Activated naive CD8-positive, alpha-beta T cell treated with anti-CD3 and anti-CD28 coated beads, Interleukin-2, amount 50 U/mL, for 16 hours (primary cell): Measurements from ENCODE around the gene FEM1A.
"Not testable (repeated sequence)": the region's sequence is repeated elsewhere in the genome, so short reads cannot be mapped to it uniquely, and the experiment has no call there.

Experiments
- DNase-seq: peaks from one replicate; pipeline ENCODE4 v3.0.0-alpha.2; 2020; ENCODE audit warnings: low read depth, low spot score

FEM1A gene

GRCh38 chr19:4791183-4792018 is at the start of gene FEM1A:
Gene FEM1A, plus strand, starts transcription at chr19:4791734. Its CDS starts 121 bp downstream, at chr19:4791855.
- DNase-seq, result peak; percentile 96

DNA sequence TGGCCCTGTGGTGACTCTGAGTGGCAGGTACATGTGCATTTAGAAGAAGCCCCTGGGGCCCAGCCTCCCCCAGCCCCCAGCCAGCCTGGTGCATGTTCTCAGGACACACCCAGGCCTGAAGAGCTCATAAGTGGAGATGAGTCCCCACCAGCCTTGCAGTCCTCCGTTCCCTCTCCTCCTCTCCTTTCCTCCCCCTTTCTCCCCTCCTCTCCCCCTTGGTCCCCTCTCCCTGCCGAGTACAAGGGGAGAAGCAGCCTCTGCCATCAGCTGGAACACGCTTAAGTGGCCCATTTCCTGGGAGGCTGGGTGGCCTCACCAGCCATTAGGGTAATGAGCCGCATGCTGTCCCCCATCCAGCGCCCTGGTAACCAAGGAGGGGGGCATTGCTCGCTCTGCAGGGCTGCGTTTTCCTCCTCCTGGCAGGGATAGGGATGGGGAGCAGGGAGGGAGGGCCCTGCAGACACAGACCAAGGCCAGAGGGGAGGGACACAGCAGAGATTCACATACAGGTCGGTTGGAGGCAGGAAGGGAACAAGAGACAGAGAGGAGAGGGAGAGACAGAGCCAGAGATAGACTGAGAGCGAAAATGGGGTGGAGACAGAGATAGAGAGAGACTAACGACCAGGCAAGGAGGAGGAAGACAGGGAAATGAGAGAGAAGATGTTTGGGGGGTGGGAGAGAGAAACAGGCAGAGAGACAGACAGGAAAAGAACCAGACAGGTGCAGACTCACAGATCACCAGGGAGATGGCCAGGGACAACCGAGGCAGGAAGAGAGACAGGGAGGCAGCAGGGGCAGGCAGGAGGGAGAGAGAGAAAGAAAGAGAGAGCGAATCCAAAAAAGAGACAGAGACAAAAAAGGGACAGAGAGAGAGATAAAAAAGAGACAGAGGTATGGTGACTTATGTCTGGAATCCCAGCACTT is 48.5 kb upstream of the FEM1A start:
- DNase-seq, result no peak

GRCh38 chr19:4744451-4745174 is 46.9 kb upstream of the FEM1A start:
- no peak for DNase-seq

GRCh38 chr19:4745175-4745574 is 46.4 kb upstream of the FEM1A start:
- not testable (repeated sequence) for DNase-seq

DNA sequence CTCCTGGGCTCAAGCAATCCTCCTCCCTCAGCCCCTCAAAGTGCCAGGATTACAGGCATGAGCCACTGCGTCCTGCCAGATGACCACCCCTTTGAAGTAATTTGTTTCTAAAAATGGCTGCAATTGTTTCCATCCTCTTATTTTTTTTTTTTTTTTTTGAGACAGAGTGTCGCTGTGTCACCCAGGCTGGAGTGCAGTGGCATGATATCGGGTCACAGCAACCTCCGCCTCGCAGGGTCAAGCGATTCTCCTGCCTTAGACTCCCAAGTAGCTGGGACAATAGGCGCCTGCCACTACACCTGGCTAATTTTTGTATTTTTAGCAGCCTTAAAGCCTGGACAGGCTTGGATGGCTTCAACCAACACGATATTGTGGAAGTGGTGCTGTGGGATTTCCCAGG is 45.5 kb upstream of the FEM1A start:
- DNase-seq, result no peak

- no peak for DNase-seq
Observed at GRCh38 chr19:4748185-4748584, 43.3 kb upstream of the FEM1A start.

DNA sequence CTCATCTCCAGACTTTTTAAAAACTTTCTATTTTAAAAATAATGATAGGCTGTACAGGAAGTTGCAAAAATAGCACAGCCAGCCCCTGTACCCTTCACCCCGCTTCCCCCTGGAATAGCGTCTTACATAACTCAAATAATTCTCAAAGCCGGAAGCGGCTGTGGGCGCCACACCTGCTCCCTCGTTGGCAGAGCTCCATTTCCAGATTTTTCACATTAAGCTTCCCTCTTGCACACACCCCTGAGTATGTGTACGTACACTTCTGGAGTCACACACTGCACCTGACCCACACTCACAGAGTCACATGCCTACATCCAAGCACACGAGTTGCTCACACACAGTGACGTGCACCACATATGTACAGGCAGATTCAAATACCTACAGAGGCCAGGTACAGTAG is 42.9 kb upstream of the FEM1A start:
- DNase-seq, result no peak

- no peak for DNase-seq
Observed at GRCh38 chr19:4749870-4750590, 41.5 kb upstream of the FEM1A start.

GRCh38 chr19:4754248-4754647 is 37.3 kb upstream of the FEM1A start:
- DNase-seq, result no peak

- DNase-seq, result no peak
Observed at GRCh38 chr19:4755459-4755858, 36.1 kb upstream of the FEM1A start.

DNA sequence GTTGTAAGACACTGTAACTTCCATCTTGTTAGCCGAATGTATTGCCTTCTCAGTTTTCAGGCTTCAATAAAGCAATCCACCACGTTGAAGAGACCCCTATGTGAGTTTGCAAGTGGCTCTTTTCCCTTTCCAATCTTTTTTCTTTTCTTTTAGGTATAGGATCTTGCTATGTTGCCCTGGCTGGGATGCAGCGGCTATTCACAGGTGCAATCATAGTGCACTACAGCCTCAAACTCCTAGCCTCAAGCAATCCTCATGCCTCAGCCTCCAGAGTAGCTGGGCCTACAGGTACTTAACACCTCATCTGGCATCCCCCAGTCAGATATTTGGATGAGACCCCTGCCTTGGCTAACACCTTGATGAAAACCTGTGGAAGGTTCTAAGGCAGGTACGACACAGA is 33.5 kb upstream of the FEM1A start:
- no peak for DNase-seq

DNA sequence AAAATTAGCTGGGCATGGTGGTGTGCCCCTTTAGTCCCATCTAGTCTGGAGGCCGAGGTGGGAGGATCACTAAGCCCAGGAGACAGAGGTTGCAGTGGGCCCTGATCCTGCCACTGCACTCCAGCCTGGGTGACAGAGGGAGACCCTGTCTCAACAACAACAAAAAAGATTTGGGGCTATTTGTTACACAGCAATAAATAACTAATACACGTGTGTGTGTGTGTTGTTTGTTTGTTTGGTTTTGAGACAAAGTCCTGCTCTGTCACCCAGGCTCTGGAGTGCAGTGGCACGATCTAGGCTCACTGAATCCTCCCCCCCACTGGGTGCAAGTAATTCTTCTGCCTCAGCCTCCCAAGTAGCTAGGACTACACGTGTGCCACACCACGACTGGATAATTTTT is 32.9 kb upstream of the FEM1A start:
- DNase-seq, result no peak

- peak; percentile 27 for DNase-seq
Observed at GRCh38 chr19:4759388-4760284, 31.9 kb upstream of the FEM1A start.

DNA sequence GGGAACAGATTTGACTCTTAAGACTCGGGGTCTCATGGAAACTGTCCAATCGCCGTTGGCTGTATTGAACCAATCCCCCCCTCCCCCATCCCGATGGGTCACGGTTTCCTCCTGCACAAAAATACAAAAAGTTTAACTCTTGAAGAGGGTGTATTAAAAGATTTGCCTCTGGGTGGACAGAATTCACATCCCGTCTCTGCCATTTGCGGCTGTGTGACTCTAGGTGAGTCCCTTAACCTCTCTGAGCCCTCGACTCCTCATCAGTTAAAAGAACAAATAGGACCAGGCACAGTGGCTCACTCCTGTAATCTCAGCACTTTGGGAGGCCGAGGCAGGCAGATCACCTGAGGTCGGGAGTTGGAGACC is 31.3 kb upstream of the FEM1A start:
- DNase-seq, result no peak

DNA sequence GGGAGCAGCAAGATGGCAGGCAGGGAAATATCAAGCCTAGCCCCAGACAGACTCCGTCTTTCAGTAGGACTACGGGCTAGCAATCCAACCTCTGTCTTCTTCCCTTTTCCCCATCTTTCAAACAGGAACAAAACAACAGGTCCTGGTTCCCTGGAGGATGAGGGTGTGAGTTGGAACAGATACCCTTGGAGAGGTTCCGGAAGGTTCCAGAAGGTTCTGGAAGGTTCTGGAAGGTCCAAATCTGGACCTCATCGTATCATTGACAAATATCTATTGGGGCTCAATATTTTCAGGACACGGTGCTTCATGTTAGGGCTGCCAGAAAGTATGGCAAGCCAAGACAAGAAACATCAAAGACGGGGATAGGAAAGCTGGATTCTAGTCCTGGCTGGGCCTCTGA is 28.5 kb upstream of the FEM1A start:
- DNase-seq, result no peak

DNA sequence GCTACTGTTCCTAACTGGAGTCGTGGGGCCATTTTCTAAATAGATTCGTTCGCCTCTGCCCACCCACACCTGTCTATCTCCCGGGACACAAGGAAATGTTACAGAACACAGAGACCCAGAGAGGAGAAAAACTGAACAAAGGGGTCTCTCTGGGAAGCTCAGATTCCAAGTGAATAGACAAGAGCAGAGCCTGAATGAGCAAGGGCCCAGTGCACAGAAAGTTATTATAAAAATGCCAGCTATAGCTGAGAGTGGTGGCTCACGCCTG is 27.2 kb upstream of the FEM1A start:
- no peak for DNase-seq

GRCh38 chr19:4768934-4769777 is 22.4 kb upstream of the FEM1A start:
- peak; percentile 49 for DNase-seq

GRCh38 chr19:4772566-4772965 is 19.0 kb upstream of the FEM1A start:
- no peak for DNase-seq

- no peak for DNase-seq
Observed at GRCh38 chr19:4773047-4773640, 18.4 kb upstream of the FEM1A start.
